Neural cell (in vitro differentiated cells): Measurements from ENCODE around the gene C1QTNF1. TPM values are rescaled to one million over a fixed set of nuclear protein-coding genes. Genes with fewer than 3 reads are reported as not detected.

Source experiments
- H2AFZ ChIP-seq: fragments of 200-600, 300-800 bp; sonication (generic), shearing (Covaris generic); 2 replicates; pipeline ENCODE4 v1.6.0; 2014; ENCODE audit warnings: low read depth, mild to moderate bottlenecking, antibody characterized with exemption, low read length, moderate library complexity
- H3F3A ChIP-seq: fragments of 200-600 bp; shearing (Covaris generic); 2 replicates; pipeline ENCODE4 v1.6.1; 2016; ENCODE audit warnings: mild to moderate bottlenecking, moderate library complexity, mixed read lengths, antibody characterized with exemption, low read length; ENCODE audit not compliant: insufficient read depth, poor library complexity, severe bottlenecking
- H3K27ac ChIP-seq: fragments of 200-600, 300-800 bp; sonication (generic), shearing (Covaris generic); 2 replicates; pipeline ENCODE4 v1.5.1; 2014; ENCODE audit warnings: mild to moderate bottlenecking, low read length, moderate library complexity
- H3K27me3 ChIP-seq: fragments of 300-800, 200-600 bp; sonication (generic), shearing (Covaris generic); 2 replicates; pipeline ENCODE4 v1.6.0; 2014; ENCODE audit warnings: mild to moderate bottlenecking, low read depth, low read length, moderate library complexity; ENCODE audit not compliant: insufficient read depth
- H3K36me3 ChIP-seq: fragments of 300-800, 200-600 bp; sonication (generic), shearing (Covaris generic); 2 replicates; pipeline ENCODE4 v1.5.1; 2014; ENCODE audit warnings: mild to moderate bottlenecking, antibody characterized with exemption, low read length, moderate library complexity; ENCODE audit not compliant: insufficient read depth
- H3K4me2 ChIP-seq: fragments of 300-800, 200-600 bp; sonication (generic), shearing (Covaris generic); 2 replicates; pipeline ENCODE4 v1.6.0; 2014; ENCODE audit warnings: mild to moderate bottlenecking, low read length
- H3K4me3 ChIP-seq: fragments of 300-800, 200-600 bp; sonication (generic), shearing (Covaris generic); 2 replicates; pipeline ENCODE4 v1.5.1; 2014; ENCODE audit warnings: mild to moderate bottlenecking, low read length, moderate library complexity
- H3K79me2 ChIP-seq: fragments of 200-600 bp; shearing (Covaris generic); replicated peaks from 2 replicates; pipeline ENCODE4 v1.6.0; 2014; ENCODE audit warnings: mild to moderate bottlenecking, low read length, moderate library complexity; ENCODE audit not compliant: insufficient read depth
- H3K9ac ChIP-seq: fragments of 300-800, 200-600 bp; sonication (generic), shearing (Covaris generic); 2 replicates; pipeline ENCODE4 v1.6.1; 2016; ENCODE audit warnings: mild to moderate bottlenecking, low read length, mixed read lengths
- H3K9me2 ChIP-seq: fragments of 200-600 bp; shearing (Covaris generic); 2 replicates; pipeline ENCODE4 v1.6.1; 2016; ENCODE audit warnings: mild to moderate bottlenecking, low read length, mixed read lengths; ENCODE audit not compliant: insufficient read depth
- H3K9me3 ChIP-seq: fragments of 200-600, 300-800 bp; sonication (generic), shearing (Covaris generic); 2 replicates; pipeline ENCODE4 v1.6.1; 2016; ENCODE audit warnings: mild to moderate bottlenecking, mixed run types, low read length, moderate library complexity, mixed read lengths
- H4K20me1 ChIP-seq: fragments of 200-600 bp; shearing (Covaris generic); 2 replicates; pipeline ENCODE4 v1.6.1; 2016; ENCODE audit warnings: mild to moderate bottlenecking, mixed run types; ENCODE audit not compliant: insufficient read depth
- EP300 ChIP-seq: fragments of 450-650 bp; conservative IDR thresholded peaks from 2 replicates; pipeline ENCODE4 v1.6.1; 2014; ENCODE audit warnings: antibody characterized with exemption, mild to moderate bottlenecking, moderate library complexity; ENCODE audit not compliant: poor library complexity, severe bottlenecking
- EZH2 ChIP-seq: fragments of 200-600, 300-800 bp; shearing (Covaris generic), sonication (generic); IDR thresholded peaks from 2 replicates; pipeline ENCODE4 v1.6.1; 2014; ENCODE audit warnings: antibody characterized with exemption, low read length, borderline replicate concordance, mild to moderate bottlenecking; ENCODE audit not compliant: insufficient read depth, poor library complexity, severe bottlenecking
- MXI1 ChIP-seq: fragments of 450-650 bp; conservative IDR thresholded peaks from 2 replicates; pipeline ENCODE4 v1.6.1; 2014; ENCODE audit warnings: antibody characterized with exemption, mild to moderate bottlenecking; ENCODE audit not compliant: poor library complexity, severe bottlenecking
- POLR2AphosphoS5 ChIP-seq: IDR thresholded peaks from 2 replicates; pipeline ENCODE4 v1.6.1; 2012
- RAD21 ChIP-seq: fragments of 450-650 bp; conservative IDR thresholded peaks from 2 replicates; pipeline ENCODE4 v1.6.1; 2014; ENCODE audit warnings: antibody characterized with exemption, mild to moderate bottlenecking, moderate library complexity
- SMC3 ChIP-seq: fragments of 450-650 bp; conservative IDR thresholded peaks from 2 replicates; pipeline ENCODE4 v1.6.1; 2014; ENCODE audit warnings: antibody characterized with exemption, mild to moderate bottlenecking, moderate library complexity; ENCODE audit not compliant: poor library complexity
- TAF1 ChIP-seq: IDR thresholded peaks from 2 replicates; pipeline ENCODE4 v1.6.1; 2012; ENCODE audit warnings: low read depth
- polyA plus RNA-seq: library from polyadenylated mRNA; depleted of rRNA; stranded (reverse); fragments of >200 nt; gene quantifications from 2 replicates; pipeline ENCODE4 v1.2.3, GENCODE V29; 2014
- TF ChIP-seq, protein P1 (sequence below): IDR thresholded peaks from 2 replicates; pipeline ENCODE4 v1.6.1; 2012; ENCODE audit warnings: borderline replicate concordance
- TF ChIP-seq, protein P2 (sequence below): fragments of 450-650 bp; IDR thresholded peaks from 2 replicates; pipeline ENCODE4 v1.5.1; 2014; ENCODE audit warnings: antibody characterized with exemption, mild to moderate bottlenecking, moderate library complexity; ENCODE audit not compliant: poor library complexity, severe bottlenecking

Gene C1QTNF1
- polyA plus RNA-seq, 1 donor from 2014 or later = 0.16 TPM

DNA sequence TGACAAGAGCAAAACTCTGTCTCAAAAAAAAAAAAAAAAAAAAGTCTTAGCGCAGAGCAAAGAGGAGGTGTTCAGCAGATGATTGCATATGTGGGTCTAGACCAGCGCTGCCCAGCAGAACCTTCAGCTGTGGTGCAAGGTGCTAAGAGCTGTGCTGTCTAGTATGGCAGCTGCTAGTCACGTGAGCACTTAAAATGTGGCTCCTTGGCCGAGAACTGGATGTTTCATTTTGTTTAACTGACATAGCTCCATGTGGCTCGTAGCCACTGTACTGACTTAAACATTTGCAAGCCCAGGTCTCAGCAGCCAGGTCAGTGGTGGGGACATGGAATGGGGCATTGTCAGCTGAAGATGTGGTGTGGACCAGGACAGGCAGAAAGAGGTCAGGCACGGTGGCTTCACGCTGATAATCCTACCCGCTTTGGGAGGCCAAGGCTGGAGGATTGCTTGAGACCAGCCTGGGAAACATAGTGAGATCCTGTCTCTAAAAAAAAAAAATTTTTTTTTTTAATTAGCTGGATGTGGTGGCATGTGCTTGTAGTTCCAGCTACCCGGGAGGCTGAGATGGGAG, 9.2 kb downstream of the C1QTNF1 start:
- no peak overlapping the region for H3K4me2 ChIP-seq
- H3K9me3 ChIP-seq = no peaks in the 10 kb centered on the region

DNA sequence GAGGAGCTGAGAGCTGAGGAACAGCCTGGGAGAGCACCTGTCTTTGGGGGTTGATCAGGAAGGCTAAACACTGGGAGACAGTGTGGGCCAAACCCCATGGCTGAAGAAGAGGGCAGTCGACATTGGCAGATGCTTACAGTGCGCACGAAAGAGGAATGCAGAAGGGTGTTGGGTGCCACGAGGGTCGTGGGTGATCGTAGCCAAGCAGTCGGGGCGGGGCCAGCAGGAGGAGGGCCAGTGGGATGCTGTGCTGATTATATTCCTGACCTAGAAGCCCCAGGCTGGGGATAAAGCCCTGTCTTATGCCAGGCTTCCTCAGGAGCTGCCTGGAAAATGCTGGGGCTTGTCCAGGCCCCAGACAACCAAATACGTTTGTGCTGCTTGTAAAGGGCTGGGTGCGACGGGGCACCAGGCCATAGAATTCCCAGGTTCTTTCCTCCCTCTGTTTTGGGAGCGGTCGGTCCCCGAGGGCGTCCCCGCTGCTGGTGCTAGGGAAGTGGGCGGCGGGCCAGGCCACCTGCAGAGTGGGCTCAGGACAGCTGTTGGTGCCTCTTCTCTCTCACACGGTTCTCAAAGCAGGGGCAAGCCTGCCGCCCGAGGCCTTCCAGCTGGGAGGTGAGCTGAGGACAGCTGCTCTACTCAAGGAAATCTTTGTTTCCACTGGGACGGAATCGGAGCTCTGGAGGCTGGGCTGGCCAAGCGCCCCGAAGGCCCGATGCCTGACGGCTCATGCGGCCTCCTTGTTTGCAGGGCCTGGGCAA, 10.0 kb downstream of the C1QTNF1 start:
- Histone ChIP-seq H3K27ac (no peak overlapping the region), H3K79me2 (no peaks in the 10 kb centered on the region), H3K9me3 (no peaks in the 10 kb centered on the region), H3K4me2 (no peak overlapping the region), H3K4me3 (no peak overlapping the region), H3K27me3 (no peaks in the 10 kb centered on the region), H3F3A (no peaks in the 10 kb centered on the region), H3K9ac (no peak overlapping the region), H3K36me3 (no peaks in the 10 kb centered on the region), H3K9me2 (no peaks in the 10 kb centered on the region), H4K20me1 (no peaks in the 10 kb centered on the region), H2AFZ (no peak overlapping the region)
- TF ChIP-seq, protein P1, sequence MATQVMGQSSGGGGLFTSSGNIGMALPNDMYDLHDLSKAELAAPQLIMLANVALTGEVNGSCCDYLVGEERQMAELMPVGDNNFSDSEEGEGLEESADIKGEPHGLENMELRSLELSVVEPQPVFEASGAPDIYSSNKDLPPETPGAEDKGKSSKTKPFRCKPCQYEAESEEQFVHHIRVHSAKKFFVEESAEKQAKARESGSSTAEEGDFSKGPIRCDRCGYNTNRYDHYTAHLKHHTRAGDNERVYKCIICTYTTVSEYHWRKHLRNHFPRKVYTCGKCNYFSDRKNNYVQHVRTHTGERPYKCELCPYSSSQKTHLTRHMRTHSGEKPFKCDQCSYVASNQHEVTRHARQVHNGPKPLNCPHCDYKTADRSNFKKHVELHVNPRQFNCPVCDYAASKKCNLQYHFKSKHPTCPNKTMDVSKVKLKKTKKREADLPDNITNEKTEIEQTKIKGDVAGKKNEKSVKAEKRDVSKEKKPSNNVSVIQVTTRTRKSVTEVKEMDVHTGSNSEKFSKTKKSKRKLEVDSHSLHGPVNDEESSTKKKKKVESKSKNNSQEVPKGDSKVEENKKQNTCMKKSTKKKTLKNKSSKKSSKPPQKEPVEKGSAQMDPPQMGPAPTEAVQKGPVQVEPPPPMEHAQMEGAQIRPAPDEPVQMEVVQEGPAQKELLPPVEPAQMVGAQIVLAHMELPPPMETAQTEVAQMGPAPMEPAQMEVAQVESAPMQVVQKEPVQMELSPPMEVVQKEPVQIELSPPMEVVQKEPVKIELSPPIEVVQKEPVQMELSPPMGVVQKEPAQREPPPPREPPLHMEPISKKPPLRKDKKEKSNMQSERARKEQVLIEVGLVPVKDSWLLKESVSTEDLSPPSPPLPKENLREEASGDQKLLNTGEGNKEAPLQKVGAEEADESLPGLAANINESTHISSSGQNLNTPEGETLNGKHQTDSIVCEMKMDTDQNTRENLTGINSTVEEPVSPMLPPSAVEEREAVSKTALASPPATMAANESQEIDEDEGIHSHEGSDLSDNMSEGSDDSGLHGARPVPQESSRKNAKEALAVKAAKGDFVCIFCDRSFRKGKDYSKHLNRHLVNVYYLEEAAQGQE = no peak
- TF ChIP-seq RAD21 (no peak), EZH2 (no peak), TAF1 (no peak), SMC3 (no peak), MXI1 (no peak), POLR2AphosphoS5 (no peak), EP300 (no peak)
- TF ChIP-seq, protein P2, sequence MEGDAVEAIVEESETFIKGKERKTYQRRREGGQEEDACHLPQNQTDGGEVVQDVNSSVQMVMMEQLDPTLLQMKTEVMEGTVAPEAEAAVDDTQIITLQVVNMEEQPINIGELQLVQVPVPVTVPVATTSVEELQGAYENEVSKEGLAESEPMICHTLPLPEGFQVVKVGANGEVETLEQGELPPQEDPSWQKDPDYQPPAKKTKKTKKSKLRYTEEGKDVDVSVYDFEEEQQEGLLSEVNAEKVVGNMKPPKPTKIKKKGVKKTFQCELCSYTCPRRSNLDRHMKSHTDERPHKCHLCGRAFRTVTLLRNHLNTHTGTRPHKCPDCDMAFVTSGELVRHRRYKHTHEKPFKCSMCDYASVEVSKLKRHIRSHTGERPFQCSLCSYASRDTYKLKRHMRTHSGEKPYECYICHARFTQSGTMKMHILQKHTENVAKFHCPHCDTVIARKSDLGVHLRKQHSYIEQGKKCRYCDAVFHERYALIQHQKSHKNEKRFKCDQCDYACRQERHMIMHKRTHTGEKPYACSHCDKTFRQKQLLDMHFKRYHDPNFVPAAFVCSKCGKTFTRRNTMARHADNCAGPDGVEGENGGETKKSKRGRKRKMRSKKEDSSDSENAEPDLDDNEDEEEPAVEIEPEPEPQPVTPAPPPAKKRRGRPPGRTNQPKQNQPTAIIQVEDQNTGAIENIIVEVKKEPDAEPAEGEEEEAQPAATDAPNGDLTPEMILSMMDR = no peak

More for the DNA sequence above, 9.2 kb downstream of the C1QTNF1 start:
- Histone ChIP-seq H3K9me2 (no peaks in the 10 kb centered on the region), H2AFZ (no peak overlapping the region), H3K79me2 (no peaks in the 10 kb centered on the region), H3K4me3 (no peak overlapping the region), H3K9ac (no peak overlapping the region), H3K27ac (no peak overlapping the region), H3F3A (no peaks in the 10 kb centered on the region), H3K27me3 (no peaks in the 10 kb centered on the region), H4K20me1 (no peaks in the 10 kb centered on the region), H3K36me3 (no peaks in the 10 kb centered on the region)
- no peak for TF ChIP-seq TAF1
- TF ChIP-seq EZH2 = no peak
- TF ChIP-seq RAD21 = no peak
- TF ChIP-seq MXI1 = no peak
- TF ChIP-seq SMC3 = no peak
- TF ChIP-seq EP300 = no peak
- TF ChIP-seq, protein P1 = no peak
- TF ChIP-seq, protein P2 = no peak
- TF ChIP-seq POLR2AphosphoS5 = no peak
